NCI-H2196 treated with DMSO at 0.1 percent for 48 hours (cell line): ENCODE data around the gene PKDCC.
A peak's percentile ranks its signal among the peaks of the same experiment; 100 is the strongest.
"Not testable (repeated sequence)": the region's sequence is repeated elsewhere in the genome, so short reads cannot be mapped to it uniquely, and the experiment has no call there.

Experiments used
- DNase-seq: peaks from one replicate; lab custom pipeline; 2025; ENCODE audit not compliant: unreplicated experiment; lab: John Stamatoyannopoulos, UW

Gene PKDCC

GRCh38 chr2:42063431-42064171, 15.8 kb downstream of the PKDCC start:
- no peak for DNase-seq

GRCh38 chr2:42064417-42064942, 16.7 kb downstream of the PKDCC start:
- DNase-seq = no peak

GRCh38 chr2:42065753-42066152, 17.9 kb downstream of the PKDCC start:
- not testable (repeated sequence) for DNase-seq

- not testable (repeated sequence) for DNase-seq
Observed at GRCh38 chr2:42067001-42067400, 19.2 kb downstream of the PKDCC start.

- no peak for DNase-seq
Observed at GRCh38 chr2:42067521-42067920, 19.7 kb downstream of the PKDCC start.

- DNase-seq = no peak
Observed at GRCh38 chr2:42068571-42069178, 20.9 kb downstream of the PKDCC start.

- DNase-seq = no peak
Observed at GRCh38 chr2:42069568-42069967, 21.7 kb downstream of the PKDCC start.

- DNase-seq = no peak
Observed at GRCh38 chr2:42071791-42072190, 24.0 kb downstream of the PKDCC start.

- peak; percentile 77 for DNase-seq
Observed at GRCh38 chr2:42072349-42073118, 24.7 kb downstream of the PKDCC start.

- DNase-seq = no peak
Observed at GRCh38 chr2:42073739-42074503, 26.1 kb downstream of the PKDCC start.

- DNase-seq = no peak
Observed at GRCh38 chr2:42074661-42075060, 26.8 kb downstream of the PKDCC start.

GRCh38 chr2:42076357-42077225, 28.8 kb downstream of the PKDCC start:
- DNase-seq = no peak

- no peak for DNase-seq
Observed at GRCh38 chr2:42077343-42077742, 29.5 kb downstream of the PKDCC start.

- DNase-seq = no peak
Observed at GRCh38 chr2:42079737-42080287, 32.0 kb downstream of the PKDCC start.

GRCh38 chr2:42081151-42081550, 33.3 kb downstream of the PKDCC start:
- DNase-seq = not testable (repeated sequence)

- no peak for DNase-seq
Observed at GRCh38 chr2:42082016-42082415, 34.2 kb downstream of the PKDCC start.

- DNase-seq = no peak
Observed at GRCh38 chr2:42084231-42084671, 36.4 kb downstream of the PKDCC start.

- DNase-seq = not testable (repeated sequence)
Observed at GRCh38 chr2:42085070-42085469, 37.2 kb downstream of the PKDCC start.

- DNase-seq = no peak
Observed at GRCh38 chr2:42085706-42086487, 38.1 kb downstream of the PKDCC start.
